Suppressor macrophage treated with lipopolysaccharide for 1 hour (primary cell): ENCODE results near the gene ZNF511.
"Not testable (repeated sequence)": the region's sequence is repeated elsewhere in the genome, so short reads cannot be mapped to it uniquely, and the experiment has no call there.

Experiments
- DNase-seq, 3 donors: peaks; one replicate each; pipeline ENCODE4 v3.0.0-alpha.2; 2020 to 2022

Gene ZNF511, protein sequence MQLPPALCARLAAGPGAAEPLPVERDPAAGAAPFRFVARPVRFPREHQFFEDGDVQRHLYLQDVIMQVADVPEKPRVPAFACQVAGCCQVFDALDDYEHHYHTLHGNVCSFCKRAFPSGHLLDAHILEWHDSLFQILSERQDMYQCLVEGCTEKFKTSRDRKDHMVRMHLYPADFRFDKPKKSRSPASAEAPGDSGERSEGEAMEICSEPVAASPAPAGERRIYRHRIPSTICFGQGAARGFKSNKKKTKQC

GRCh38 chr10:133308421-133309099 lies at the start of gene ZNF511, which contains the start of gene TUBGCP2:
Gene ZNF511, plus strand, starts transcription at chr10:133308914. Its CDS starts 30 bp downstream, at chr10:133308944.
Gene TUBGCP2, minus strand, starts transcription at chr10:133308872. Its CDS starts 5,931 bp downstream, at chr10:133302941.
- peak; percentile 91 to 96 (median 96) for DNase-seq

DNA sequence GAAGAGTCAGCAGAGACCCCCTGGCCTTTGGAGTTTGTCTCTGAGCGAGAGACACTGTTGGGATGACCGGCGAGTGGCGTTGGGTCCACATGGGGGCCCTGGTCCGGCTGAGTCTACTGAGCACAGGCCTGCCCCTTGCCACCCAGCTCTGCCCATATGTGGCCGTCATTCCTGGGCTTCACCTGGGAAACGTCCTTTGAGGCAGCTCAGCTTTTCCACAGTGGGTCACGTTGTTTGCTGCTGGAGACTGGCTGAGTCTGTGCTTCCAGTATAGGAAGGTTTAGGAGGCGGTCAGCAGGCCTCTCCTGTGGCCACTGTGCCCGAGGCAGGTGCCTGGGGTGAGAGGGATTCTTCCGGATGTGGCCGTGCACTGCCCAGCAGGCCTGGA lies 49.1 kb upstream of the ZNF511 start:
- no peak for DNase-seq

- DNase-seq = peak; percentile 67 to 87 (median 77)
Observed at GRCh38 chr10:133260895-133261725, 47.6 kb upstream of the ZNF511 start.

DNA sequence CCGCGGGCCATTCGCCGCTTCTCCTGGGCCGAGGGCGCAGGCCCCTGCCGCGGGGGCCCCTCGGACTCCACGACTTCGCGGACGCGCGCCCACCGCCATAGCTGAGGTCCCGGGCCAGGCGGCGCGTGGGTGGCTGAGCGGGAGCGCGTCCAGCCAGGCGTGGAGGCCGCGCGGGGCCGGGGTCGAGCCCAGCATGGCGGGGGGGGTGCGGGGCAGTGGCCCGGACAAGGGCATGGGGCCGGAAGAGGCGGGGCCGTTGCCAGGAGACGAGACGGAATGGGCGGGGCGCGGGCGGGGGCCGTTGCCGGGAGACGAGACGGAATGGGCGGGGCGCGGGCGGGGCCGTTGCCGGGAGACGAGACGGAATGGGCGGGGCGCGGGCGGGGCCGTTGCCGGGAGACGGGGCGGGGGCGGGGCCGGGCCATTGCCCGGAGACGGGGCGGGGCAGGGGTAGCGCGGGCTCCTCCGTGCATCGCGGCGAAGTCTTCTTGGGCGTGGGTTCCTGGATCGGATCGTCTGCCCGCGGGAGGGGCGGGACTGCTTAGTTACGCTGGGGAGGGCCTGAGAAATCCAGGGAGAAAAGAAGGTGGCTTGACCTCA lies 46.9 kb upstream of the ZNF511 start:
- DNase-seq = peak; percentile 76 to 93 (median 84)

GRCh38 chr10:133262696-133263095 lies 46.0 kb upstream of the ZNF511 start:
- no peak for DNase-seq

- DNase-seq = no peak
Observed at GRCh38 chr10:133263674-133264073, 45.0 kb upstream of the ZNF511 start.

DNA sequence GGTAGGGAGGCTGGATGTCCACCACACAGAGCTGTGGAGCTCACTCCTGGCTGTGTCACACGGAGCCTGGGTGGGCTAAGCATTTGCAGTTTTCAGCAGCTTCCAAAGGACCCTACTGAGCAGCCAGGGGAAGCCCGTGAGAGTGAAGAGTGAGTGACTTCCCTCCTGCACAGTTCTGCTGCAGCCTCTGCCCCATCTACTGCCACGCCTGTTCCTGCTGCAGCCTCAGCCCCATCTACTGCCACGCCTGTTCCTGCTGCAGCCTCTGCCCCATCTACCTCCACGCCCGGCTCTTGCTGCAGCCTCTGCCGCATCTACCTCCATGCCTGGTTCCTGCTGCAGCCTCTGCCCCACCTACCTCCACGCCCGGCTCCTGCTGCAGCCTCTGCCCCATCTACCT lies 44.3 kb upstream of the ZNF511 start:
- DNase-seq = peak; percentile 39 to 56 (median 51)

GRCh38 chr10:133265052-133265451 lies 43.7 kb upstream of the ZNF511 start:
- DNase-seq = not testable (repeated sequence)

DNA sequence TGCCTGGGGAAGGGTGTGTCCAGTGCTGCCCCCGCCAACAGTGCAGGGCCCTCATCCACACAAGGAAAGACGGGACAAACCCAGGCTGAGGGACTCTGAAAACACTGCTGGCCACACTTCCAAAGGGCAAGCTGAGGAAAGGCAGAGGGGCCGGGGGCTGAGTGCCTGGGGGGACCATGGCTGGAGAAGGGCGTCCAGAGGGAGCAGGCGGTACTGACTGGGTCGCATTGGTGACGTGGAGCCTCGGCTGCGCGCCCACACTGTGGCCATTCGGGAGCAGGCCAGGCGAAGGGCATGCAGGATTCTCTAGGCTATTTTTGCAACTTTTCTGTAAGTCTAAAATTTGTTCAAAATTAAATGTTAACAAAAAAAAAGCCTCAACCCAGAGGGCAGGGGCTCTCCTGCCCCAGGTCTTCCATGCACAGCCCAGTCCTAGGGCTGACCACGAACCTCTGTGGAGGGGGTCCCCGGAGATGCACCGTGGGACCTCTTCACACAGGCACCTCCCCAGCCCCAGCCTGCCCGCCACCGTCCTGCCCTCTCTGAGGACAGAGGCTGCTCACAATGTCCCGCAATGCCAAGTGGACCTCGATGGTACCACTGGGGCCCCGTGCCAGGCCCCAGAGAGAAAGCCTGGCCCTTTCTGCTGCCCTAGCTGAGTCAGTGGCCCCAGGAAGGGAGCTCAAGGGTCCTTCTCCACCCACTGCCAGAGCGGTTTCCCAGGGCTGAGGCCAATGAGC lies 42.5 kb upstream of the ZNF511 start:
- no peak for DNase-seq

GRCh38 chr10:133267293-133267692 lies 41.4 kb upstream of the ZNF511 start:
- no peak for DNase-seq

- no peak for DNase-seq
Observed at GRCh38 chr10:133267829-133268228, 40.9 kb upstream of the ZNF511 start.

DNA sequence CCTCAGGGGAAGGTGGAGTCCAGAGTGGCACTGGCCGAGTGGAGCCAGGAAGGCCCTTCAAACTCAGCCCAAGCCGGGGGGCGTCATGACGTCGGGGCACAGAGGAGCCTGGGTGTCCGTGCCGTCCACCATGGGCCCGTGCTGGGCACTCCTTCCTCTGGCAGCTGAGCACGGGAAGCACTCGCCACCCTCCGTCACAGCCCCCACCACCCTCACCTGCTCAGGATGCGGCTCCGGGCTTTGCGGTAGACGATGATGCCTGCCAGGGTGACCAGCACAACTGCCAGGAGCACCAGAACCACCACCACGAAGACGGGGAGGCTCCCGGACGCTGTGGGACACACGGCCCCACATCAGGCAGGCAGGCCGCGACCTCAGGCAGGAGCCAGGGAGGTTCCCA lies 40.2 kb upstream of the ZNF511 start:
- no peak for DNase-seq

DNA sequence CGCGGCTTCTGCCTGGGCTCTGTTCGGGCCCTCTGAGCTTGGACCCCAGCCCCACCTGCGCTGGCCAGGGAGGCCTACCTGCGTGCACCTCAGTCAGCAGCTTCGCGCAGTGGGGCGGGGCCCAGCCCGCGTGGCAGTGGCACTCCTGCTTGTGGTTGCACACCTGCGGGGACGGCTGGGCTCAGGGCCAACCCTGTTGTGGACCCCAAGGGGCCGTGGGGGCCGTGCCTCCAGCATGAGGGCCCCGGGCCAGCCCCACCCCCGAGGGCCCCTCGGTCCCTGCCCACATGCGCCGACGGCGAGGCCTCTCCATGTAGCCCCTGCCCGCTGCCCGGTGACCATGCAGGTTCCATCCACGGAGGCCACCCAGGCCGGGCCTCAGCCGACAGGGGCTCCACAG lies 39.3 kb upstream of the ZNF511 start:
- DNase-seq = no peak

GRCh38 chr10:133270204-133270603 lies 38.5 kb upstream of the ZNF511 start:
- no peak for DNase-seq

- no peak for DNase-seq
Observed at GRCh38 chr10:133270773-133271297, 37.9 kb upstream of the ZNF511 start.

- DNase-seq = no peak
Observed at GRCh38 chr10:133271521-133272300, 37.0 kb upstream of the ZNF511 start.

DNA sequence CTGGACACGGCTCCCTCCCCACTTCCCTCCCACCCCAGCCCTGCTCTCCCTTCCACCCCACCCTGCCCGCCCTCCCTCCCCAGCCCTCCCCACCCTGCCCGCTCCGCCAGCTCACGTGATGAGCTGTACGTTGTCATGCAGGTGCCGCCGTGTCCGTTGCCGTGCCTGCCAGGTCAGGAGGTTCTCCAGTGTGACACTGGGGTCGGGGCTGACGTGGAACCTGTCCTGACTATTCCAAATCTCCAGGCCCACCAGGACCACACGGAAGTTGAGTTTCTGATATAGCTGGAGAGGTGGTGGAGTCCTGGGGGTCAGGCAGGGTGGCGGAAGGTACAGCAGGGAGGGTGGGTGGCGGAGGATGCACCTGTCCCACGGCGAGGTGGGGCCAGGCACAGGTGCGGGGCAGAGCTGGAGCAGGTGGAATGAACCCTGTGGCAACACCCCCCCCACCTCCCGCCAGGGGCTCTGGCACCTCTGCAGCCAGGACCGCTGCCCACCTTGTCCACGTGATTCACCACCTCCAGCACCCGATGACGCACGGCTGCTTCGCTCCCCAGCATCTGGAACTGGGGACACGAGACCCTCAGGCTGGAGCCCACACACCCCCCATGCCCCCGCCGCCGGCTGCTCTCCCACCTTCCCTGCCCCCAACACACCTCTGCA lies 36.3 kb upstream of the ZNF511 start:
- DNase-seq = no peak

- DNase-seq = no peak
Observed at GRCh38 chr10:133272964-133273420, 35.7 kb upstream of the ZNF511 start.

GRCh38 chr10:133273534-133274143 lies 35.1 kb upstream of the ZNF511 start:
- no peak for DNase-seq
